Measurements from ENCODE around the gene GDAP2.

DNA sequence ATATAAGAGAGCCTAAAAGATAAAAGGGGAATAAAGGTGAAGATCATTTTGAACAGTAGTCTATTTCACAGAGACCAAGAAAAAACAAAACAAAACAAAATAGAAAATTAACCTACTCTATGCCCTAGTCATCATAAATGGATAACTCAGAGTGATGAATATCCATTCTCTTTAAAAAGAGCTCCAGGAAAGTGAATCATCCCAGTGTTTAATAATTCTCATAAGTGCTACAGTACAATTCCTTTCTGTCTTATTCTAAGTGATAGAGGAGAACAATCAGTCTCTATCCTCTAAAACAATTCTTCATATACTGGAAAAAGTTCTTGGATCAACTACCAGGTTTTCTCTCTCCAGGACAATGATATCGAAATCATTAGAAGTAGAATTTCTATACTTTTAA, 45.8 kb downstream of the GDAP2 start:
- TF ChIP-seq, protein P1, sequence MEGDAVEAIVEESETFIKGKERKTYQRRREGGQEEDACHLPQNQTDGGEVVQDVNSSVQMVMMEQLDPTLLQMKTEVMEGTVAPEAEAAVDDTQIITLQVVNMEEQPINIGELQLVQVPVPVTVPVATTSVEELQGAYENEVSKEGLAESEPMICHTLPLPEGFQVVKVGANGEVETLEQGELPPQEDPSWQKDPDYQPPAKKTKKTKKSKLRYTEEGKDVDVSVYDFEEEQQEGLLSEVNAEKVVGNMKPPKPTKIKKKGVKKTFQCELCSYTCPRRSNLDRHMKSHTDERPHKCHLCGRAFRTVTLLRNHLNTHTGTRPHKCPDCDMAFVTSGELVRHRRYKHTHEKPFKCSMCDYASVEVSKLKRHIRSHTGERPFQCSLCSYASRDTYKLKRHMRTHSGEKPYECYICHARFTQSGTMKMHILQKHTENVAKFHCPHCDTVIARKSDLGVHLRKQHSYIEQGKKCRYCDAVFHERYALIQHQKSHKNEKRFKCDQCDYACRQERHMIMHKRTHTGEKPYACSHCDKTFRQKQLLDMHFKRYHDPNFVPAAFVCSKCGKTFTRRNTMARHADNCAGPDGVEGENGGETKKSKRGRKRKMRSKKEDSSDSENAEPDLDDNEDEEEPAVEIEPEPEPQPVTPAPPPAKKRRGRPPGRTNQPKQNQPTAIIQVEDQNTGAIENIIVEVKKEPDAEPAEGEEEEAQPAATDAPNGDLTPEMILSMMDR (IDR thresholded peaks at IDR 0.05): no peak
- no peak for TF ChIP-seq POLR2A (IDR thresholded peaks at IDR 0.05)
